Umbilical cord (tissue), 2 donors: ENCODE data around the gene NF2. TPM values are rescaled to one million over a fixed set of nuclear protein-coding genes. Genes with fewer than 3 reads are reported as not detected.

Source experiments
- DNase-seq: peaks from one replicate; pipeline ENCODE4 v3.0.0-alpha.2; 2015; ENCODE audit warnings: low spot score
- total RNA-seq: library from RNA; depleted of rRNA; stranded (reverse); fragments of >200 nt; gene quantifications from one replicate; pipeline ENCODE4 v1.2.3, GENCODE V29; 2014; ENCODE audit warnings: low replicate concordance; ENCODE audit not compliant: insufficient read depth

The NF2 gene
- total RNA-seq, 1 donor from 2014 or later = 25.5 TPM

DNA sequence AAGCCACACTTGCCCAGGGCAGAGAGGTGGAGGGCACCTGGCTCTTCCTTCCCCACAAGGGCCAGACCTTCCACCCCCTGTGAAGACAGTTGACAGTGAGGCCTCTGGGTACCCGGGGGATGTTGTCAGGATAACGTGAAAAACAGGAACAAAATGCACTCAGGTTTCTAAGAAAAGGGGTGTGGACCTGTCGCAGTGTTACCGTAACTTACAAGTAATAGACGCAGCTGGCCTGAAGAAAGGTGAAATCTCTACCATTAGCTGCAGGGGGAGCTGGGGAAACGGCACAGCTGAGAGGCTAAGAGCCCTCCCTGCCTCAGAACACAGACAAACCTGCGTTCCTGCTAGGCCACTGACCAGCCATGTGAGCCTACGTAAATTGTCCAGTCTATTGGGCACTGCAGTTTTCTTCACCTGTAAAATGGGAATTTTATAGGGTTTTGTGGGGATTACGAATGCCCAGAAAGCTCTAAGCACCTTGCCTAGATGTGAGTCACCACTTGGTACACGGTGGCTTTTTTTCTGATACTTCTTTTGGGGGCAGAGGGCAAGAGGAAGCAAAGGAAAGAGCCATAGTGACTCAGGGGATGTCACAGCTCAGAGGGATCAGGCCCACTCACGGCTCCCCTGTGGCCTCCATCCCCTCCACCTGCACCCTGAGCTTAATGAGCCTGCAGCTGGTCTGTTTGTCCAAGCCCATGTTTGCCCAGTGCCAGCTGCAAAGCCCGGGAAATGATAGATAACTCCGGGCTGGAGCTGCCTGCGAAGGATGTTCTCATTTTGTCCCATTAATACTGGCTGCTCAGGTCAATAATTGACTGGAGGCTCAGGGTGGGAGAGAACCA, 97.9 kb downstream of the NF2 start:
- no peak for DNase-seq

GRCh38 chr22:29702000-29702930, 98.8 kb downstream of the NF2 start:
- DNase-seq = no peak

DNA sequence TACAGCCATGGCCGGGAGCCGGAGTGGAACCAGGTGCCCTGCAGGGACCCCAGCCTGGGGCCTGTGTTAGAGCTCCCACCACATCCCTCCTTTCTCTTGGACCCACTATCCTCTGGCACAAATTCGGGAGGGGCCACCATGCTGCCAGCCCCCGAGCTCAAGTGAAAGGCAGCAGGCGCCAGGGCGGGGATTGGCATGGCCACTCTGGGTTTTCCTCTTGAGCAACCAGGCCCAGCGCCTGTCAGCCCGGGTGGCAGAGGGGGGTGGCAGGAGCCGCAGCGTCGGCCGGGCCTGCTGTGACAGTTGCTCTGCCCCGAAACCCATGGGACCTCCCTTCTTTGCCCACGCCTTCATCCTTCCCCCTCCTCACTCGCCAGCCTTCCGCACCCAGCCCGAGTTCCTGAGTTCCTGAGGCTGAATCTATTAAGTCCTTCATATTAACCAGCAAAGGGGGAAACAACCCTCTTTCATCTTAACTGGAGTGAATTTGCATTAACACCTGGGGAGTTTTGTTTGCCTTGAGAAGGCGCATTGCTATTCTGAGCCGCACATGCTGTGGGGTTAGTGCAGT, 99.6 kb downstream of the NF2 start:
- DNase-seq = no peak

GRCh38 chr22:29703569-29704195, 100.2 kb downstream of the NF2 start:
- no peak for DNase-seq

GRCh38 chr22:29704528-29705285, 101.3 kb downstream of the NF2 start:
- DNase-seq = peak; percentile 44

GRCh38 chr22:29705651-29706050, 102.2 kb downstream of the NF2 start:
- no peak for DNase-seq

- DNase-seq = no peak
These were observed 103.1 kb downstream of the NF2 start for GRCh38 chr22:29706486-29706885.

GRCh38 chr22:29707010-29707409, 103.6 kb downstream of the NF2 start:
- DNase-seq = no peak

- no peak for DNase-seq
These were observed 104.0 kb downstream of the NF2 start for GRCh38 chr22:29707471-29707870.

GRCh38 chr22:29710193-29710592, 106.8 kb downstream of the NF2 start:
- no peak for DNase-seq

DNA sequence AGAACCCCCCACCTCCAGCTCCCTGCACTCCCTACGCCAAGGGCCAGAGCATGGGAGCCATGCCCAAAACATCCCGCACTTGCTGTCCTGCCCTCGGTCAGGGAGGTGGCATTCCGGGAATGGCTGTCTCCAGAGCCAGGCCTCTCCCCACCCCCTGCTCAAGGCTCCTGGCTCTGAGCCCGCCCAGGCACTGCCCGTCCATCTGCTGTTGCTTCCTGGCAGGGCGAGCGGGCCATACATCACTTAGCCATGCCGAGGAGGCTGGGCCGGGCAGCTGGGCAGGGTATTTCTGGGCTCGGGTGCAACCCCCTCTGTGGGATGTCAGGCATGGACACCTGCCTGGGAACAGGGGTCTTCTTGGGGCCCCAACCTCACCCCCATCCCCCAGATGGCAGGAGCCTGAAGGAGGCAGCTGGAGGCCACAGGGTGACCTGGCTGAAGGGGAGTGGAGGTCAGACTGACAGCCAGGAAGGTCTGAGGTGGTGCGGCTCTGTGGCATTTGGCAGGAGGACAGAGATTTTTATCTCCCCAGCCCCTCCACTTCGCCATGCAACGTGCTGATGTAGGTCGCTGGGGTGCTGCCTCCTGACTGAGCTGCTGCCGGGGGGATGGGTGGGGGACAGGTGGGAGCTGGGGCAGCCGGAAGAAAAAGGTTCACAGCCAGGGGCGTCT, 107.6 kb downstream of the NF2 start:
- no peak for DNase-seq

DNA sequence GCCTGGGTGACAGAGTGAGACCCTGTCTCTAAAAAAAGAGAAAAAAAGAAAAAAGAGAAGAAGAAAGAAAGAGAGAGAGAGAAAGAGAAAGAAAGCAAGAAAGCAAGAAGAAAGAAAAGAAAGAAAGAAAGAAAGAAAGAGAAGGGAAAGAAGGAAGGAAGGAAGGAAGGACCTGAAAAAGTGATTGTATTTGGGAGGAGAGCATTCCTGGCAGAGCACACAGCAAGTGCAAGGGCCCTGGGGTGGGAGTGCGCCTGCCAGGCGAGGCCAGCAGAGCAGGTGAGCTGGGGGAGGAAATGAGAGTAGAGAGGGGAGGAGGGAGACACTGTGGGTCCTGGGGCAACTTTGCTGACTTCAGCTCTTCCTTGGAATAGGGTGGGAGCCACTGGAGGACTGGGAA, 108.7 kb downstream of the NF2 start:
- no peak for DNase-seq

GRCh38 chr22:29713156-29713727, 109.8 kb downstream of the NF2 start:
- no peak for DNase-seq

GRCh38 chr22:29715240-29715639, 111.8 kb downstream of the NF2 start:
- no peak for DNase-seq

- no peak for DNase-seq
These were observed 112.3 kb downstream of the NF2 start for GRCh38 chr22:29715705-29716104.

- DNase-seq = peak; percentile 79
These were observed 113.5 kb downstream of the NF2 start for GRCh38 chr22:29716814-29717545.

DNA sequence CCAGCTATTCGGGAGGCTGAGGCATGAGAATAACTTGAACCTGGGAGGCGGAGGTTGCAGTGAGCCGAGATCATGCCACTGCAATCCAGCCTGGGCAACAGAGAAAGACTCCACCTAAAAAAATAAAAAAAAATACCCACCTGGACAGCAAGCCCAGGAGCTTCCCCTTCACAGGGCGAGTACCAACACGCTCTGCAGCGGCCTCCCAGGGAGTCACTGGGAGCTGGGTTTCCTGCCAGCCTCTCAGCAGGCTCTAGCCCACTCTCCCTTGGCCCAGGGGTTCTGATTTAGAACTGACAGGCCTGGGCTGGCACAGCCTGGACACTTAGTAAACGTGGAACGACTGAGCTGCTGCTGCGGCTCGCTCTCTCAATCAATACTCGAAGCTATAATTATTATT, 114.4 kb downstream of the NF2 start:
- DNase-seq = no peak

DNA sequence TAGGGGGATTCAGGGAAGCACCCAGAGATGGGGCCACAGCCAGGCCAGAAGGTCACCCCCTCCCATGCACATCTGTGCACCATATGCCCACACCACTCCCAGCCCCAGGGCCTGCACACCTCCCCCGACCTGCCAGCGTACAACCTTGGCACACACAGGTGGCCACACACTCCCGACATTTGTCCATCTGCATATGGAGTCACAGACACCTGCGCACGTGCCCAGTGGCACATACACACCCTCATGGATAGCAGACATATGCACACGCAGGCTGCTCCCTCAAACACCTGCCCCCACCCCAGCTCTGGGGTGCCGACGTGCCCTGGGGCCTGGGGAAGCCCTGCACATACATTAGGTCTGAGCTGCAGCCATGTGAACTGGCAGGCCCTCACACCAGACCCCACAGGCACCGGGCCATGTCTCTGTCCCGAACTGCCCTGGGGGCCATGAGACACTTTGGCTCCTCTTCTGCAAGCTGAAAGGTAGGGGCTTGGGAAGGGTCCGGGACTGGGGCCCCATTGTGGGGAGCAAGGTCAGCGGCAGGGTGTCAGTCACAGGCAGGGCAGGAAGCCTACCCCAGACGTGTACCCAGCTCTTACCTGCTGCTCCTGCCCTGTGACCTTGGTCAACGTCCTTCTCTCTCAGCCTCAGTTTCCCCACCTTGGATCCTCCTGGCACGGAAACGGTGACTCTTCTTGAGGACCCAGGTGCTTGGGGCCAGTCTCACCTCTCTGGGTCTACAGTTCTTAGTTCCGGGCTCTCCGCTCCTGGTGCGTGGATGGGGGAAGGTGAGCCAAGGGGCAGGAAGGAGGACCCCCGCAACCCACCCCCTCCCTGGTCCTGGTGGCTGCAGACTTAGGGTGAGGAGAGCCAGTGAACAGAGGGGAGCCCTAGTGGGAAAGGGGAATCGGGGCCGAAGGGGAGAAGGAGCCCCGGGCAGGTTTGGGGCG, 115.8 kb downstream of the NF2 start:
- no peak for DNase-seq
